GM12892 (cell line): ENCODE results near the gene SLC25A52.
"Not testable (repeated sequence)": the region's sequence is repeated elsewhere in the genome, so short reads cannot be mapped to it uniquely, and the experiment has no call there.

ENCODE experiments used
- DNase-seq: peaks from one replicate; pipeline ENCODE4 v3.0.0; 2011; ENCODE audit not compliant: insufficient read length
- FAIRE-seq: peaks from 2 replicates; lab custom pipeline; 2011; peaks lifted over from hg19 to GRCh38; lab: Jason Lieb, UNC
- POLR2A ChIP-seq: IDR thresholded peaks from 2 replicates; pipeline ENCODE4 v1.6.1; 2011; ENCODE audit warnings: low read depth, low read length, control low read depth
- POLR2AphosphoS5 ChIP-seq: IDR thresholded peaks from 2 replicates; pipeline ENCODE4 v1.6.1; 2011; ENCODE audit warnings: low read depth, low read length, control low read depth
- TAF1 ChIP-seq: IDR thresholded peaks from 2 replicates; pipeline ENCODE4 v1.6.1; 2011; ENCODE audit warnings: low read depth, mild to moderate bottlenecking, control low read depth, low read length, borderline replicate concordance

Gene SLC25A52

GRCh38 chr18:31738460-31739407, 21.9 kb downstream of the SLC25A52 start:
- TF ChIP-seq TAF1: no peak
- TF ChIP-seq POLR2AphosphoS5: no peak
- TF ChIP-seq POLR2A: no peak
- DNase-seq (no peak), FAIRE-seq (no peak)

- FAIRE-seq: peak; percentile 17
- TF ChIP-seq POLR2AphosphoS5 (no peak), TAF1 (no peak), POLR2A (no peak)
- DNase-seq: no peak
Measured at GRCh38 chr18:31736630-31737029, 24.1 kb downstream of the SLC25A52 start.

GRCh38 chr18:31731628-31732027, 29.1 kb downstream of the SLC25A52 start:
- TF ChIP-seq POLR2A: no peak
- no peak for TF ChIP-seq TAF1
- TF ChIP-seq POLR2AphosphoS5: no peak
- no peak for FAIRE-seq
- DNase-seq: no peak

GRCh38 chr18:31729196-31729595, 31.5 kb downstream of the SLC25A52 start:
- FAIRE-seq, DNase-seq: not testable (repeated sequence)

GRCh38 chr18:31723990-31724711, 36.5 kb downstream of the SLC25A52 start:
- no peak for FAIRE-seq
- DNase-seq: peak; percentile 33
- TF ChIP-seq POLR2AphosphoS5 (no peak), POLR2A (no peak), TAF1 (no peak)

- no peak for TF ChIP-seq POLR2A
- no peak for TF ChIP-seq POLR2AphosphoS5
- no peak for TF ChIP-seq TAF1
- FAIRE-seq (no peak), DNase-seq (no peak)
Measured at GRCh38 chr18:31723639-31723989, 37.1 kb downstream of the SLC25A52 start.

- FAIRE-seq: peak; percentile 97
- peak; percentile 39 for DNase-seq
- no peak for TF ChIP-seq TAF1
- TF ChIP-seq POLR2A: no peak
- no peak for TF ChIP-seq POLR2AphosphoS5
Measured at GRCh38 chr18:31722369-31722957, 38.2 kb downstream of the SLC25A52 start.

GRCh38 chr18:31721601-31722000, 39.1 kb downstream of the SLC25A52 start:
- no peak for TF ChIP-seq TAF1
- TF ChIP-seq POLR2AphosphoS5: no peak
- no peak for TF ChIP-seq POLR2A
- no peak for FAIRE-seq
- no peak for DNase-seq

GRCh38 chr18:31720867-31721266, 39.8 kb downstream of the SLC25A52 start:
- FAIRE-seq (no peak), DNase-seq (no peak)
- TF ChIP-seq POLR2AphosphoS5 (no peak), TAF1 (no peak), POLR2A (no peak)

GRCh38 chr18:31719363-31720006, 41.2 kb downstream of the SLC25A52 start:
- no peak for TF ChIP-seq POLR2A
- TF ChIP-seq TAF1: no peak
- no peak for TF ChIP-seq POLR2AphosphoS5
- FAIRE-seq: no peak
- DNase-seq: no peak

- FAIRE-seq: no peak
- TF ChIP-seq POLR2AphosphoS5 (no peak), TAF1 (no peak), POLR2A (no peak)
- DNase-seq: no peak
Measured at GRCh38 chr18:31718386-31718785, 42.3 kb downstream of the SLC25A52 start.

- FAIRE-seq: peak; percentile 27
- DNase-seq: no peak
- TF ChIP-seq TAF1 (no peak), POLR2AphosphoS5 (no peak), POLR2A (no peak)
Measured at GRCh38 chr18:31716362-31716761, 44.3 kb downstream of the SLC25A52 start.
